Measurements from ENCODE around the gene AFF1.
A peak's percentile ranks its signal among the peaks of the same experiment; 100 is the strongest.
"Not testable (repeated sequence)": the region's sequence is repeated elsewhere in the genome, so short reads cannot be mapped to it uniquely, and the experiment has no call there.

Gene AFF1

GRCh38 chr4:87017580-87018342 lies 83.0 kb downstream of the AFF1 start:
- peak; percentile 96 for DNase-seq

DNA sequence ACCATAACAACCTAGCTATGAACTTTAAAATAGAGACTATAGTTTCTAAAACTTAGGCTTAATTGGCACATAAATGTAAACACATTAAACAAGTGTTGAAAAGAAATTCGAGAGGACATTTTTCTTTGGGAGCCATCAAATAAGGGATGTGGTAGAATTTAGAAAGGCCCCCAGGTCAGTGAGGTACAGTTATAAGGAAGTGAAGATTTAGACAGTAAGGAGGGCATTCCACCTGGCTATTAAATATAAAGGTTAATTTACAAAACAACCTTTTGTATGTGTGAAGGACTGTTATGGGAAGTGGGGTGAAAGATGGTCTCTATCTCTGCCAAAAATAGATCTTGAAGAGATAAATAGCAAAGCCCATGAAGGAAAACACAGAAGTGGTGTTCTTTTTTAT lies 83.9 kb downstream of the AFF1 start:
- DNase-seq: no peak

- no peak for DNase-seq
These were observed 84.5 kb downstream of the AFF1 start for GRCh38 chr4:87019246-87019791.

DNA sequence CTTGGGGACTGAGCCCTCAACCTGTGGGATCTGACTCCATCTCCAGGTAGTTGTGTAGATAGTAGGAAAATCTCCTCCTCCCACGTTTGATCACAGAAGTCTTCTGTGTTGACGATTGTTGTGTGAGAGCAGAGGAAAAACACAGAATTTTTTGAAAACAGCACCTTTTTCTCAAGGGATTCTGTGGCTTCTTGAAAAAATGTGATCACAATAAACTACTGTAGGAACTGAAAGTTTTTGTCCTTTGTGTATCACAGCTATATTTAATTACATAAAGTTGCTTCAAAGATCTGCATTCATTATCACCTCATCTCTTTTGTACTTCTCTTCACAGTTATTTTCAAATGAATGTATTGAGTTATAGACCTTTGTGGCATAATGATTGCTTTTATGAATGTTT lies 85.1 kb downstream of the AFF1 start:
- no peak for DNase-seq

DNA sequence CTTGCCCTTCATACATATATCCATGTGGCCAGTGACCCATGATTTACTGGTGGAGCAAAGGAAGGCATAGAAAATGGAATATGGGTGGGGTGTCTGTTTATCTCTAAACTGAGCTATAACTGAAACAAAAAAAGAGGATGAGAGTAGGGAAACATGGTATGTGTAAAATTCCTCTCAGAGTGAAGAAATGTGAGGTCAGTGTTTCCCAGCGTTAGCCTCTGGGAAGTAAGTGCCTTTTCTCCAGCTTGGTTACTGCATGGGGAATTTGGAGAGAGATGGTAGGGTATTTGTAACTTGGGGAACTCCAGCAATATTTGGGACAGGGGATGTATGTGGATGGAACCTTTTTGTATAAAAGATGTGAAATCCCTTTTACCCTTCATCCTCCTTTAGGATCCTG lies 89.4 kb downstream of the AFF1 start:
- DNase-seq: no peak

DNA sequence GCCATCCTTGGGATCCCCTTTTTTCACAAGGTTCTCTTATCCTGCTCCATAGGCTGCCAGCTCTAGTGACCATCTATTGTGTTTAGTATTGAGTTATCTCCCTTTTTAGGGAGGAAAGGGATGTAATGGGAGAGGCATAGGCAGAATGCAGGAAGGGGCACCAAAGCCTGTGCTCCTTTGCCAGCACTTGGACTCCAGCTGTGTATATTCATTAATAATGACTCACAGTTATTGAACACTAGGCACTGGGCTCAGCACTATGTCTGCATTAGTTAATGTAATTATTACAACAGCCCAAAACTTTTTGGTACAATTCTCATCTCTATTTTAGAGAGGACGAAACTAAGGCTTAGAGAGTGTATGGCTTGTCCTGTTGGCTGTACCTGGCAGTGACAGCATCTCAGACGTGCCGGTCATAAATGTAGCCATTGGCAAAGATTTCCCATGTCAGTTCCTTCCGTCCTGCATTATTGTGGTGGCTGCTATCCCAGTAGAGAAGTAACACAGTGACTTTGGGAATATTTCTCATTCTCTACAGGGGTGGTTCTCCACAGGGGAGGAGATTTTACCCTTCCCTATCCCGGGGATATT lies 90.3 kb downstream of the AFF1 start:
- no peak for DNase-seq

- DNase-seq: no peak
These were observed 90.8 kb downstream of the AFF1 start for GRCh38 chr4:87025614-87026041.

DNA sequence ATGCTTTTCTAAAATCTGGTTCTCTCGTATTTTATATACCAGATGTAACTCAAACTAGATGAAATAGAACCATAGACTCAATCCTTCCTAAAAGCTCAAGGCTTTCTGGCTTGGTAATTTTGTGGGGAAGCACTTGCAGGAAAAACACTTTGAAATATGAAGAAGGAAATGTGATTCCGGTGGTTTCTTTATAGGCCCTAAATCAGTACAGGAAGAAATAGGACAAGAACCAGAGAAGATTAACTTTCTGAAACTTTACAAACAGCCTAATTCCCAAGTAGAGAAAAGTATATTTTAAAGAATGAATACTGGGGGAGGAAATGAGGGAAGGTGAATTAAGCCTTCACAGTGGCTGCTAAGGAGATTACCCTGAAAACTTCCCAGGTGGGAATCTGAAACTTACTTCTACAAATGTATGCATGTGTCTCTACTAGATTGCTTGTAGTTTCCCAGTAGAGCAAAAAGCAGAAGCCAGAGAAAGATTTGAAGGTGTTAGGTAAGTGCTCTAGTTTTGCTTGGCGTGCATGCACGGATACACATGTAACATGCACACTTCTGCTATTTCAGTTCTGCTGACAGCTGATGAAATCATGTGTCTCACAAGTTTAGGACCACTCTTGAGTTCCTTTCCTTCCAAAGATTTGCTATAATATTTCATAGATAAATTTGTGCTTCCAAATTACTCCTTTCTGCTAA lies 92.1 kb downstream of the AFF1 start:
- peak; percentile 73 for DNase-seq

DNA sequence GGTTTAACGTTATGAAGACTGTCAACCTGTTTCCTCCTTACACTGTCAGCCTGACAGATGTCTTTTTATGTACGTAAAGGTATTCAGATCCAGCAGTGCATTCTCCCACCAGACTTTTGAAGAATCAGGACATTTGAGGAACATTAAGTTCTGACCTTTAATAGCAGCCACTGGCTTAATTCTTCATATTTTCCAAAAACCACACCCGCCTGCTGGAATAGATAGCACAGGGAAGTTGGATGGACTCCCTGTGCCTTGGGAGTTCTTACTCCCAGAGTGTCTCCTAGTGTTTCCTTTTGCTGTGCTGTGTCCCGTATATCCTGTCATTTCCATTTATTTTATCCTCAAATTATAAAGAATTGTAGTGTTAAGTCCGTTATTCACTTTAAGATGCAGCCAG lies 94.5 kb downstream of the AFF1 start:
- no peak for DNase-seq

DNA sequence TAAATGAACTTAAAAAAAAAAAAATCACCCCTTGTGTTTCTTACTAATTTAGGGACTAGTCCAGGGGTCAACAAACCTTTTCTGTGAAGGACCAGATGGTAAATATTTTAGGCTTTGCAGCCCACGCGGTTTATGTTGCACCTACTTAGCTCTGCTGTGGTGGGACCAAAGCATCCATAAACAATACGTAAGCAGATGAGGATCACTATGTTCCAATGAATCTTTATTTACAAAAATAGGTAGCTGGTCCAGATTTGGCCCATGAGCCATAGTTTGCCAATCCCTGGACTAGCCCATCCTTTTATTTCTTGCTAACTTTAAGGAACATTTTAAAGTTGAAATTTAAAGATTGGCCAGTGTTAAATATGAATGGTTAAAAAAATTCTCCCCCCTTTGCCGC lies 95.3 kb downstream of the AFF1 start:
- DNase-seq: no peak

GRCh38 chr4:87030755-87031441 lies 96.1 kb downstream of the AFF1 start:
- no peak for DNase-seq

- no peak for DNase-seq
These were observed 97.1 kb downstream of the AFF1 start for GRCh38 chr4:87031920-87032319.

GRCh38 chr4:87032884-87033533 lies 98.2 kb downstream of the AFF1 start:
- DNase-seq: no peak

DNA sequence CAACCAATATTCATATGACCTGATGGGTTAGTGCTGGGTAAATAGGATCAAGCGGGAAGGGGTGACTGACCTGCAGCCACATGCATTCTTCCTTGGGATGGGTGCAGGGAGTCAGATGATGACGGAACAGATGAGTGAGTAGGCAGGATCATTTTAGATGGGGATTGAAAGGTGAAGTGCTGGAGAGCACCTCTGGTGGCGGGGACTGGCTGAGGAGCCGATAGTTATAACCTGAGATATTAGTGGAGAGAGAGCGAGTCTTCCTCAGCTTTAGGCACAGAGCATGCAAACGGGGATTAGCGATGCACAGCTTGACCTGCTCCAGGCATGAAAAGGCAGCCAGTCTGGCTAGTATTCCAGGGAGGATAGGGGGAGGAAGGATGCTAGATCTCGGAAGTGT lies 99.1 kb downstream of the AFF1 start:
- no peak for DNase-seq

GRCh38 chr4:87034527-87034926 lies 99.7 kb downstream of the AFF1 start:
- no peak for DNase-seq

GRCh38 chr4:87035881-87036509 lies 101.2 kb downstream of the AFF1 start:
- no peak for DNase-seq

GRCh38 chr4:87036713-87037112 lies 101.9 kb downstream of the AFF1 start:
- no peak for DNase-seq

DNA sequence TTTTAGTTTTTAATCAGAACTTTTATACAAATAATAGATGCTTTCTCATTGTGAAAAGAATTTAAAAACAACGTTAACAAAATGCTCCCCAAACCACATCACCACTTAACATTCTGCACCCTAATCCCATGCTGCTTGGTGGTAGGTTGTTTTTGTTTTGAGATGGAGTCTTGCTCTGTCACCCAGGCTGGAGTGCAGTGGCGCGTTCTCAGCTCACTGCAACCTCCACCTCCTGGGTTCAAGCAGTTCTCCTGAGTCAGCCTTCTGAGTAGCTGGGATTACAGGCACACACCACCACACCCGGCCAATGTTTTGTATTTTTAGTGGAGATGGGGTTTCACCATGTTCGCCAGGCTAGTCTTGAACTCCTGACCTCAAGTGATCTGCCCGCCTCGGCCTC lies 102.4 kb downstream of the AFF1 start:
- DNase-seq: not testable (repeated sequence)

- no peak for DNase-seq
These were observed 103.0 kb downstream of the AFF1 start for GRCh38 chr4:87037671-87038334.

DNA sequence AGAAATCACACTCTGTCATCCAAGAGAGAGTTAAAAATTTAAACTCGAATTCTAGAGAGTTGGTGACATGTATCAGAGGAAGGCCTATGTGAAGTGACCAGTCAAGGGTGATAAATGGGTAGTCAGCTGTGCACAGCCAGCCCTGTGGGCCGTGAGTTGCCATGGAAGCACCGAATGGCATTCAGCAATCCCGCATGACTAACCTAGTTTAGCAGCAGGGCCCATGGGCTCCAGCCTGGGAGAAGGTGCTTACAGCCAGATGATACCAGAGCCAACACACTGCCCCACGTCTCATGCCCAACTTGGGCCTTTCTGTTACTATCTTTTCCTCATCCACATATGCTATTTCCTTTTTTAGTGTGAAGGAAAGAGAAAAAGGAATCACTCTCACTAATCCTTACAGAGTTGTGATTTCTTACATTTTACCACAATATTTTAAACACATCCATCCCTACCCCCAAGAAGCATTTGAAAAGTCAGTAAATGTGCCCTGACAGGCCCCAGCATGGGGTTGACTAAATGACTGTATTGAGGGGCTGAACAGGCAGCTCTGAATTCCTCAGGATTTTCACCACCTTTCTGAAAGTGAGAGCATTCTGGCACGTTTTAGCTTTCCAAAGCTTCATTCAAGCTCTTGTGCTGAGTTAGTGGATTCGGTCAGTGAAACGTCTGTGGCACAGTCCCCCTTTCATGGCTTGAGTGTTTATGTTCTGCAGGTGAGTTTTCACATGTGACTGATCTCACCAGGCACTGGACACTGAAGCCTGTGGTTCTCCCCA lies 104.2 kb downstream of the AFF1 start:
- DNase-seq: no peak

DNA sequence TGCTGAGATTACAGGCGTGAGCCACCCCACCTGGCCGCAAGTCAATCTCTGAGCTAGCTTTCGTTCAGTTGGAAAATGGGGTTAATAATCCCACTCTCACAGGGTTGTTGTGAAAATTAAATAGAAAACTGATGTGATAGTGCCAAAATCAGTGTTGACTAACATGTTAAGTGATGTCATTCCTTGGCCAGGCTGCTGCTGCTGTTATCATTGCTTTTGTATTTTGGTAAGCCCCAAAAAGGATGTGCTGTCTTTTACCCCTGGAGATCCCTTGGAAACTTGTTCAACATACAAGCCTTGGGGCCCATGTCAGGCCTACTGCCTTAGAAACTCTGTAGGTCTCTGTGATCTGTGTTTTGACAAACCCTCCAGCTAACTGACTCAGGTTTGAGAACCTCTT lies 106.3 kb downstream of the AFF1 start:
- DNase-seq: no peak

Data from hematopoietic multipotent progenitor cell treated with erythropoietin and hydrocortisone succinate and interleukin-3 and kit ligand, for 6 days (in vitro differentiated cells).